Measurements from ENCODE around the gene FREY1. TPM values are rescaled to one million over a fixed set of nuclear protein-coding genes. Genes with fewer than 3 reads are reported as not detected.

FREY1 gene
- total RNA-seq, 2 experiments from 2014 or later: 0.73 to 0.88 TPM

GRCh38 chr11:45934580-45935318 lies 27.7 kb upstream of the FREY1 start:
- POLR2A ChIA-PET: no interaction called here
- CTCF ChIA-PET: no interaction called here

GRCh38 chr11:45933846-45934579 lies 26.9 kb upstream of the FREY1 start:
- H3K4me1 Mint-ChIP-seq (ENCODE audit: low read depth): peaks cover 26% of the 10 kb centered on the region
- ChIA-PET POLR2A (no interaction called here), CTCF (no interaction called here)
- no peak for DNase-seq
- H3K27ac Mint-ChIP-seq: no peak overlapping the region
- peaks cover 8% of the 10 kb centered on the region for H3K36me3 Mint-ChIP-seq
- no peak overlapping the region for H3K4me3 Mint-ChIP-seq
- H3K9me3 Mint-ChIP-seq: no peaks in the 10 kb centered on the region
- H3K27me3 Mint-ChIP-seq: no peaks in the 10 kb centered on the region
- intact Hi-C loops (cut with micrococcal nuclease): no loop called here

More at GRCh38 chr11:45934580-45935318, 27.7 kb upstream of the FREY1 start:
- H3K4me1 Mint-ChIP-seq (ENCODE audit: low read depth): peaks cover 20% of the 10 kb centered on the region
- no peaks in the 10 kb centered on the region for H3K27me3 Mint-ChIP-seq
- H3K36me3 Mint-ChIP-seq: peaks cover 8% of the 10 kb centered on the region
- intact Hi-C loops (cut with micrococcal nuclease): no loop called here
- no peak overlapping the region for H3K4me3 Mint-ChIP-seq
- DNase-seq: no peak
- H3K9me3 Mint-ChIP-seq: no peaks in the 10 kb centered on the region
- no peak overlapping the region for H3K27ac Mint-ChIP-seq

DNA sequence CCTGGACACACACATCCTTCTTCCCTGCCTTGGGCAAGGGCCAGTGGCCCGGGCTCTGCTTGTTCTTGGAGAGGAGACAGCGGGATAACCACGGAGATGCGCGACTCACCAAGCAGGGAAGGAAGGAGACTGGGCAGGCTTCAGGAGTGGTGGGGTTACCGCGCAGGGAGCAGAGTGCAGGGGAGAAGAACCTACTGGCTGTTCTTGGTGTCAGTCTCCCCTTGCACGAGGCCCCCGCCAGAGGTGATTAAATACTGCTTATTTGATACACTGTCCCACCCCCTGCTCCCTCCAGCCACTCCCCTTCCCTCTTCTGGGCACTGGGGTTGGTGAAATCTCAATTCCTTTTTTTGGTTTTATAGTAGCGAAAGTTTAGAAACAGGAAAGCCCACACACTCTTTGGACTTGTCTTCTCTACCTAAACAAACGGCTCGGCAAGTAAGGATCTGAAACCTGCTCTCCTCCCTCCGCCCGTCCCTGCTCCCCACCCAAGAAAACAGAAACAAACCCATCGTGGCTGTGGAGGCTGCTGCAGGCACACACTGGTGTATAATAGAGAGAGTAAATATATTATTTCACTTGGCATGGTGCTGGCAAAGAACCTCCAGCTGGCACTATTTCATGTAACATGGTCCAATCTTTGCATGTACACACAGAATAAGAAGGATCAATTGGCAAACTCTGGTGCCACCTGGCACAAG lies 26.2 kb upstream of the FREY1 start:
- intact Hi-C loops (cut with micrococcal nuclease): no loop called here
- ChIA-PET CTCF (no interaction called here), POLR2A (no interaction called here)
- Mint-ChIP-seq H3K4me3 (no peak overlapping the region), H3K27ac (no peak overlapping the region), H3K4me1 (ENCODE audit: low read depth) (peaks cover 26% of the 10 kb centered on the region), H3K27me3 (no peaks in the 10 kb centered on the region), H3K9me3 (no peaks in the 10 kb centered on the region), H3K36me3 (peaks cover 8% of the 10 kb centered on the region)
- DNase-seq: no peak

DNA sequence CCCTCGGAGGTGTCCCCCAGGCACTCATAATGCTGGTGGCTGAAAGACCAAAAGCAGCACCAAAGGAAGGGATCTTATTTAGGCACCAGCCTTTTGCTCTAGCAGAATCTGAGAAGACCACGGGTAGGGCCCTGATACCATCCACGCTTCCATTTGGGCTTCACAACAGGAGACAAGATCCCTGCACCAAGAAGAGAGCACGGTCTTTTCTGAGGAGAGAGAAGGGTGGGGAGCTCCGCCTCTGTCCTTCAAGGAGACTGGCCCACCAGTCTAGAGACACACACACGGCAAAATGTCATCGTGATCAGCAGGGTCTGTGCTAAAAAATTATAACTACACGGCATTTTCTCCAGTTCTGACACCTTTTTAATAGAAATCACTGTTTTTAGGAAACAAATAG lies 25.1 kb upstream of the FREY1 start:
- CTCF ChIA-PET: interaction anchor here (1.5 kb wide), 1 partner anchor 33 kb away, joined by 3 read pairs; no protein-coding TSS in a partner anchor
- Mint-ChIP-seq H3K27me3 (no peaks in the 10 kb centered on the region), H3K36me3 (peaks cover 8% of the 10 kb centered on the region), H3K9me3 (no peaks in the 10 kb centered on the region), H3K4me1 (ENCODE audit: low read depth) (peaks cover 30% of the 10 kb centered on the region), H3K27ac (no peak overlapping the region), H3K4me3 (no peak overlapping the region)
- intact Hi-C loops (cut with micrococcal nuclease): no loop called here
- DNase-seq: no peak
- POLR2A ChIA-PET: no interaction called here

GRCh38 chr11:45931739-45932138 lies 24.7 kb upstream of the FREY1 start:
- DNase-seq: no peak
- H3K4me1 Mint-ChIP-seq (ENCODE audit: low read depth): peaks cover 33% of the 10 kb centered on the region
- POLR2A ChIA-PET: no interaction called here
- CTCF ChIA-PET: interaction anchor here (1.5 kb wide), 1 partner anchor 33 kb away, joined by 3 read pairs; no protein-coding TSS in a partner anchor
- intact Hi-C loops (cut with micrococcal nuclease): no loop called here
- H3K27ac Mint-ChIP-seq: peak overlapping the region; percentile 8
- H3K36me3 Mint-ChIP-seq: peaks cover 6% of the 10 kb centered on the region
- no peaks in the 10 kb centered on the region for H3K9me3 Mint-ChIP-seq
- H3K27me3 Mint-ChIP-seq: no peaks in the 10 kb centered on the region
- no peak overlapping the region for H3K4me3 Mint-ChIP-seq

DNA sequence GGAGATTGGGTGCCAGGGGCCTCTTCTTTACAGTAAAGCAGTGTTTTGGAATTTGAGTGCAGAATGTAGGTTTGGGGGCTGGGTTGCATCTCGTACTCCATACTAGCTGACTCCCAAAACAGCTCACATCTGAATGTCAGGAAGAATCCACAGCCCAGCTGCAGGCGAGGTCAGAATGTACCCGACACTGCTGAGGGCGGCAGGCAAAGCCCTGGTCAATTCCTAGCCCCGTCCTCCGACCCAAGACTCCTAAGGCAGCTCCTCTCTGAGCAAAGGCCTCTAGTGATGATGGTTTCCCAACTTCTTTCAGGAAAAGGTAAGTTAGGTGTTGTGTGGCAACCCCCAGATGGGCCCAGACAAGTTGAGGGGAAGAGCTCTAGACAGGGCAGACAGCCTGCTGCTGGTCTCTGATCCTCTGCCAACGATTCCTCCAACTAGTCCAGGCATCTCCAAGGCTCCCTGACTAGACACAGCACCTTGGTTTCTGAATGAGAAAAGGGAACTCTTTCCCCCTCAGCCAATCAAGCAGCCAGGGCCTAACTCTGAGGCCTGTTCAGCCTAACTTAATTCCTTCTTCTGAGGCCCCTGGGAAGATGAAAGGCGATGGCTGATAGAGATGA lies 24.0 kb upstream of the FREY1 start:
- no peak for DNase-seq
- CTCF ChIA-PET: interaction anchor here (0.8 to 2.2 kb wide), 5 partner anchors 34 to 1004 kb away, joined by 3 to 9 read pairs (median 4); no protein-coding TSS in a partner anchor
- POLR2A ChIA-PET: no interaction called here
- H3K9me3 Mint-ChIP-seq: no peaks in the 10 kb centered on the region
- H3K36me3 Mint-ChIP-seq: peaks cover 4% of the 10 kb centered on the region
- intact Hi-C loops (cut with micrococcal nuclease): no loop called here
- no peaks in the 10 kb centered on the region for H3K27me3 Mint-ChIP-seq
- H3K27ac Mint-ChIP-seq: peak overlapping the region; percentile 75
- peaks cover 33% of the 10 kb centered on the region for H3K4me1 Mint-ChIP-seq (ENCODE audit: low read depth)
- no peak overlapping the region for H3K4me3 Mint-ChIP-seq

GRCh38 chr11:45930031-45930794 lies 23.1 kb upstream of the FREY1 start:
- Mint-ChIP-seq H3K36me3 (peaks cover 4% of the 10 kb centered on the region), H3K4me3 (no peak overlapping the region), H3K27ac (peak overlapping the region; percentile 75), H3K27me3 (no peaks in the 10 kb centered on the region), H3K9me3 (no peaks in the 10 kb centered on the region), H3K4me1 (ENCODE audit: low read depth) (peaks cover 33% of the 10 kb centered on the region)
- ChIA-PET CTCF (interaction anchor here (0.8 to 2.2 kb wide), 5 partner anchors 9 to 1003 kb away, joined by 3 to 9 read pairs (median 4); no protein-coding TSS in a partner anchor), POLR2A (no interaction called here)
- DNase-seq: peak; percentile 66
- intact Hi-C loops (cut with micrococcal nuclease): no loop called here

DNA sequence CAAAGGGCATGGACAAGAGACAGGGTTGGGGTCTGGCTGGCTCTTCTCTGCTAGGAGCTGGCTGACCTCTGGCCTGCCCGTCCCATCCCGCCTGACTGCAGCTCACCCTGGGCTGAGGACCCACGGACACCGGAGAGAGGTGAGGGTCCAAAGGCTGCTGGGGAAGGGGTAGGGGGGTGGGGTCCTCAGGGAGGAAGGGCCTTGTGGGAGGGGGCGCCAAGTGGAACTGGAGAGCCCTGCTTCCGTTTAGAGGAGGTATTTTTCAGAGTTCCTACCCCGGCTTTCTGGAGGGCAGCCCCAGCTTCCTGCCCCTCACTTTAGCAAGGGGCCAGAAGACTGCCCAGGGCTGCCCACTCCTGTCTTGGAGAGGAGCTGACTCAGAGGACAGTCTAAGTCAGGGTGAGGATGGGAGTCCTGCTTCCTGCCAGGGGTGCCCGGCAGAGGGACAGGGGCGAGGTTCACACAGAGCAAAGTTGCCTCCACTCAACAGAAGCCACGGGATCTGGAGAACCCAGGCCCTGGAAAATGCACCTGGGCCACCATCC lies 22.5 kb upstream of the FREY1 start:
- POLR2A ChIA-PET: no interaction called here
- intact Hi-C loops (cut with micrococcal nuclease): no loop called here
- Mint-ChIP-seq H3K4me1 (ENCODE audit: low read depth) (peaks cover 33% of the 10 kb centered on the region), H3K36me3 (peaks cover 4% of the 10 kb centered on the region), H3K9me3 (no peaks in the 10 kb centered on the region), H3K27ac (peak overlapping the region; percentile 75), H3K27me3 (no peaks in the 10 kb centered on the region), H3K4me3 (no peak overlapping the region)
- DNase-seq: no peak
- CTCF ChIA-PET: interaction anchor here (0.8 to 2.2 kb wide), 4 partner anchors 8 to 87 kb away, joined by 3 to 9 read pairs (median 4); no protein-coding TSS in a partner anchor

DNA sequence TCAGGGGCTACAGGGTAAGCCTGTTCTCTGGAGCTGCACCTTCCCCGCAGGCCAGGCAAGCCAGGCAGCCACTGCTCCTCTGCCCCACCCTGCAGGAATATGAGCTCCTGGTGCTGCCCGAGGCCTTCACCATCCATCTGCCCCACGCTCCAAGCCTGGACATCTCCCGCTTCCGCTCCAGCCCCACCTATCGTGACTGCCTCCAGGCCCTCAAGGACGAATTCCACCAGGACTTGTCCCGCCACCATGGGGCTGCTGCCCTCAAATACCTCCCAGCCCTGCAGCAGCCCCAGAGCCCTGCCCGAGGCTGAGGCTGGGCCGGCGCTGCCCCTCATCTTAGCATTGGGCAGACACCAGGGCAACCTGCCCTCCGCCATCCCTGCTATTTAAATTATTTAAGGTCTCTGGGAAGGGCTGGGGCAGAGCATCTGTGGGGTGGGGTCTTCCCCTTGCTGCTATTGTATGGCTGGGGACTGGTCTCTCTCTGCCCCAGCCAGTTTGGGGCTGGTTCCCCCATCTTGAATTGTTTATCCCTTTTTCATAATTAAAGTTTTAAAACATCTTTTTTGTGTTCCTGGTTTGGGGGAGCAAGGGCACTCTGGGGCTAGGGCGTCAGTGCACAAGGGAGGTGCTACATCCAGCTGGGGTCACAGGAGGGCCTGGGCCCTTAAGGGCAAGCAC lies 21.6 kb upstream of the FREY1 start:
- H3K27me3 Mint-ChIP-seq: peaks cover 5% of the 10 kb centered on the region
- H3K4me1 Mint-ChIP-seq (ENCODE audit: low read depth): peaks cover 36% of the 10 kb centered on the region
- H3K27ac Mint-ChIP-seq: no peak overlapping the region
- ChIA-PET POLR2A (interaction anchor here (2.2 kb wide), 1 partner anchor 11 kb away, joined by 7 read pairs; the partner anchor contains the start of gene PEX16), CTCF (interaction anchor here (2.2 kb wide), 1 partner anchor 78 kb away, joined by 9 read pairs; no protein-coding TSS in a partner anchor)
- peaks cover 3% of the 10 kb centered on the region for H3K36me3 Mint-ChIP-seq
- no peak for DNase-seq
- intact Hi-C loops (cut with micrococcal nuclease): no loop called here
- H3K9me3 Mint-ChIP-seq: no peaks in the 10 kb centered on the region
- no peak overlapping the region for H3K4me3 Mint-ChIP-seq

DNA sequence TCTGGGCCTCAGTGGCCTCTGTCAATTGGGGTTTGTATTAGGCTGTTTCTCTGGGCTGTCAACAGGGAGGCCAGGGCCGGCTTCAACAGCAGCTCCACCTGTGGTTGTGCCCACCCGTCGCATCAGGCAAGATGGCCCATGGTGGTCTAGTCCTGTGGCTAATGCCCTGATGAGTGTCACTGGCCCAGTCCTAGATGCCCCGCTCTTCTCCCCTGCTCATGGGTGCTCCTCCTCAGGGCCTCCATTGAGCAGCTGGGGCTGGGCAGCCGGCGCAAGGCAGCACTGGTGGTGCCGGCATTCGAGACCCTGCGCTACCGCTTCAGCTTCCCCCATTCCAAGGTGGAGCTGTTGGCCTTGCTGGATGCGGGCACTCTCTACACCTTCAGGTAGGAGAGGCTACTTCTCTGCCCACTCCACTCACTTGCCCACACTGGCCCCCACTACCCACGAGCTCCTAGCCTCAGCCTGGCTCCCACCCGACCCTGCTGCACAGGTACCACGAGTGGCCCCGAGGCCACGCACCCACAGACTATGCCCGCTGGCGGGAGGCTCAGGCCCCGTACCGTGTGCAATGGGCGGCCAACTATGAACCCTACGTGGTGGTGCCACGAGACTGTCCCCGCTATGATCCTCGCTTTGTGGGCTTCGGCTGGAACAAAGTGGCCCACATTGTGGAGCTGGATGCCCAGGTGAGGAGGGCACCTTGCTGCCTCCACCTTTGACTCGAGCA lies 20.8 kb upstream of the FREY1 start:
- ChIA-PET CTCF (interaction anchor here (0.7 to 2.6 kb wide), 2 partner anchors 38 to 85 kb away, joined by 3 to 9 read pairs; no protein-coding TSS in a partner anchor), POLR2A (interaction anchor here (2.2 kb wide), 1 partner anchor 10 kb away, joined by 7 read pairs; the partner anchor contains the start of gene PEX16)
- peaks cover 8% of the 10 kb centered on the region for H3K27me3 Mint-ChIP-seq
- H3K4me3 Mint-ChIP-seq: no peak overlapping the region
- no peak overlapping the region for H3K27ac Mint-ChIP-seq
- H3K9me3 Mint-ChIP-seq: no peaks in the 10 kb centered on the region
- H3K4me1 Mint-ChIP-seq (ENCODE audit: low read depth): peaks cover 39% of the 10 kb centered on the region
- intact Hi-C loops (cut with micrococcal nuclease): no loop called here
- no peak for DNase-seq
- H3K36me3 Mint-ChIP-seq: no peaks in the 10 kb centered on the region
